H1 (cell line): ENCODE measurements around the gene CEP44.

ENCODE experiments used
- CEBPB ChIP-seq: IDR thresholded peaks from 2 replicates; pipeline ENCODE4 v1.6.1; 2012; ENCODE audit warnings: low read depth, low read length
- CHD7 ChIP-seq: fragments of 300-600 bp; sonication (generic); IDR thresholded peaks from 2 replicates; pipeline ENCODE4 v1.7.1; 2012; ENCODE audit warnings: low read length, moderate library complexity, mild to moderate bottlenecking, inconsistent platforms; ENCODE audit not compliant: insufficient replicate concordance
- CTCF ChIP-seq, 3 experiments: IDR thresholded peaks; 1 replicate in 2 of 3; 2 replicates in 1 of 3; pipeline versions ENCODE4 v1.5.1 to v1.6.1; 2011; ENCODE audit warnings: low read length in 3 of 3, mild to moderate bottlenecking in 3 of 3, inconsistent platforms in 2 of 3, low read depth in 1 of 3, moderate library complexity in 1 of 3; ENCODE audit not compliant: insufficient read depth in 1 of 3; ENCODE audit errors: control extremely low read depth in 1 of 3
- KDM5A ChIP-seq: fragments of 200-600 bp; IDR thresholded peaks from 2 replicates; pipeline ENCODE4 v1.7.1; 2012; ENCODE audit warnings: mild to moderate bottlenecking, low read length, inconsistent platforms, mixed read lengths
- POLR2AphosphoS5 ChIP-seq: IDR thresholded peaks from 2 replicates; pipeline ENCODE4 v1.6.1; 2011; ENCODE audit warnings: low read depth, low read length
- RAD21 ChIP-seq, 2 experiments: IDR thresholded peaks in 1 of 2; conservative IDR thresholded peaks in 1 of 2; 2 replicates each; pipeline ENCODE4 v1.6.1; 2011; ENCODE audit warnings: low read depth in 2 of 2, low read length in 2 of 2, improper control_type of control experiment in 1 of 2, inconsistent platforms in 1 of 2, mild to moderate bottlenecking in 1 of 2, moderate library complexity in 1 of 2
- SIN3A ChIP-seq, 2 experiments: IDR thresholded peaks in 1 of 2; conservative IDR thresholded peaks in 1 of 2; 2 replicates each; pipeline ENCODE4 v1.6.1; 2011 to 2012; ENCODE audit warnings: low read length in 2 of 2, improper control_type of control experiment in 1 of 2, low read depth in 1 of 2, mild to moderate bottlenecking in 1 of 2
- TBP ChIP-seq: IDR thresholded peaks from 2 replicates; pipeline ENCODE4 v1.6.1; 2011; ENCODE audit warnings: low read depth, low read length, improper control_type of control experiment
- TF ChIP-seq, protein P1 (sequence below): IDR thresholded peaks from 2 replicates; pipeline ENCODE4 v1.6.1; 2012; ENCODE audit warnings: low read length, inconsistent platforms

DNA sequence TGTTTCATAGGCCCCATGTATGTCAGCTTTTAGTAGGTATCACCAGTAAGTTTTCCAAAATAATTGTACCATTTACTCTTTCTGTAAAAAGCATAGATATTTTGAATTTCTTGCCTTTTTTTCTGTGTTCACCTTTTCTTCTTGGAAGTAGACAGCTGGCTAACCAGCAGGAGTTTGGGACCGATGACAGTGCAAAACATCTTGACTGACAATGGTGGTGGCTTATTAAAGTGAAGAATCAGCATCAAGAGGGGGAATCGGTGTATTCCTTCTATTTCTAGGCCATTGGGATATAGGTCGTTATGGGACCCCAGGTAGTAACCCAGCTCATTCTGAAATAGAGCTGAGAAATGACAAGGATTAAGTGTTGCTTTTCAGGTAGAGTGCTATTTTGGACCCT lies 3.2 kb downstream of the CEP44 start:
- TF ChIP-seq SIN3A (conservative IDR thresholded peaks at IDR 0.05 in 1 of 2, IDR thresholded peaks at IDR 0.05 in 1 of 2; ENCODE audit: low read depth in 1 of 2, low read length in 2 of 2) (no peak), CEBPB (no peak), CTCF (IDR thresholded peaks at IDR 0.05; ENCODE audit: control extremely low read depth in 1 of 3, insufficient read depth in 1 of 3, low read depth in 1 of 3, low read length in 3 of 3) (no peak), KDM5A (no peak), RAD21 (IDR thresholded peaks at IDR 0.05 in 1 of 2, conservative IDR thresholded peaks at IDR 0.05 in 1 of 2; ENCODE audit: low read depth in 2 of 2, low read length in 2 of 2) (no peak), POLR2AphosphoS5 (no peak), TBP (no peak), CHD7 (no peak)
- TF ChIP-seq, protein P1, sequence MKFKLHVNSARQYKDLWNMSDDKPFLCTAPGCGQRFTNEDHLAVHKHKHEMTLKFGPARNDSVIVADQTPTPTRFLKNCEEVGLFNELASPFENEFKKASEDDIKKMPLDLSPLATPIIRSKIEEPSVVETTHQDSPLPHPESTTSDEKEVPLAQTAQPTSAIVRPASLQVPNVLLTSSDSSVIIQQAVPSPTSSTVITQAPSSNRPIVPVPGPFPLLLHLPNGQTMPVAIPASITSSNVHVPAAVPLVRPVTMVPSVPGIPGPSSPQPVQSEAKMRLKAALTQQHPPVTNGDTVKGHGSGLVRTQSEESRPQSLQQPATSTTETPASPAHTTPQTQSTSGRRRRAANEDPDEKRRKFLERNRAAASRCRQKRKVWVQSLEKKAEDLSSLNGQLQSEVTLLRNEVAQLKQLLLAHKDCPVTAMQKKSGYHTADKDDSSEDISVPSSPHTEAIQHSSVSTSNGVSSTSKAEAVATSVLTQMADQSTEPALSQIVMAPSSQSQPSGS: no peak
